ENCODE data around the gene VPS26B. TPM values are rescaled to one million over a fixed set of nuclear protein-coding genes. Genes with fewer than 3 reads are reported as not detected.
A peak's percentile ranks its signal among the peaks of the same experiment; 100 is the strongest.

The VPS26B gene
- total and polyA plus RNA-seq, 9 of the 15 experiments (the other 6 are each of a cell fraction or from before 2014, with no cell fraction given) = 3.5 to 43.3 (median 27.4) TPM

DNA sequence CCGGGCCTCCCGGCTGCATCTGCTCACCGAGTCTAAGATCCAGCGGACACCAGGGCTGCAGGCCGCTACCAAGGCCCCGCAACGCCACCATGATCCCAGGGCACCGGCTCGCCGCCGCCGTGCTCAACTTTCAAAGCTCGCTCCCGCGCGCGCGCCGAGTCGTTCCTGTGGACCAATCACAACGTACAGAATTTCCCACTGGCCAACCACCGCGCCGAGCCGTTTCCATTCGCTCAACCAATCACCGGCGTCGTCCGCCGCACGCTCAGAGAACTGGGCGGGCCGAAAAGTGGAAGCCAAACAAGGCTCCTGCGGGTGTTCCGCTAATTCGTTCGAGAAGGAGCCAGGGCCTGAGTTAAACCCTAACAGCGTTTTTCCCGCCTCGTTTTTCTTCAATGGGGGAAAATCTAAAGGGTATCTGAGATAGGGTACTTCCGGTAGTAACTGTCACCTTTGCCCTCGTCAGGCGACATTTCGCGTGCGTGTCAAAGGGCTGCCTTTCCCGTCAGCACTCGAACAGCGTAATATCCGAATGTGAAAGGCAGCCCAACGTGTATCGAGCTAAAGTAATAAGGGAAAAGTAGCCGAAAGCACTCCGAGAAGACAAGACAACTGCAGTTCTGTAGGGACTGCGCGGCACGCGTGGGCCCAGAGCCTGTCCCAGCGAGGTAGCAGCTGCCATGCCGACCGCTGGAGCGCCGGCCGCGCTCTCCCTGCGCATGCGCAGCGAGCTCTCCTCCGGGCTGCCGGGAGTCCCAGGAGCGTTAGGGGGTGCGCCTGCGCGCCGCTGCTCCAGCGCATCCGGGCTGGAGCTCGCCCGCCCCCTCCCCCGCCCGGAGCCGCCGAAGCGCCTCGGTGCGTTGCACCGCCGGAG lies at the start of gene VPS26B, which contains the start of gene NCAPD3 (continued):
- TF ChIP-seq, protein P1, sequence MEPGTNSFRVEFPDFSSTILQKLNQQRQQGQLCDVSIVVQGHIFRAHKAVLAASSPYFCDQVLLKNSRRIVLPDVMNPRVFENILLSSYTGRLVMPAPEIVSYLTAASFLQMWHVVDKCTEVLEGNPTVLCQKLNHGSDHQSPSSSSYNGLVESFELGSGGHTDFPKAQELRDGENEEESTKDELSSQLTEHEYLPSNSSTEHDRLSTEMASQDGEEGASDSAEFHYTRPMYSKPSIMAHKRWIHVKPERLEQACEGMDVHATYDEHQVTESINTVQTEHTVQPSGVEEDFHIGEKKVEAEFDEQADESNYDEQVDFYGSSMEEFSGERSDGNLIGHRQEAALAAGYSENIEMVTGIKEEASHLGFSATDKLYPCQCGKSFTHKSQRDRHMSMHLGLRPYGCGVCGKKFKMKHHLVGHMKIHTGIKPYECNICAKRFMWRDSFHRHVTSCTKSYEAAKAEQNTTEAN (CRISPR knock-in tag; IDR thresholded peaks at IDR 0.05) = no peak
- TF ChIP-seq RFX5 (IDR thresholded peaks at IDR 0.05; ENCODE audit: low read depth, low read length) (no peak), ZNF699 (CRISPR knock-in tag; IDR thresholded peaks at IDR 0.05; ENCODE audit: insufficient replicate concordance) (no peak), ZNF551 (CRISPR knock-in tag; IDR thresholded peaks at IDR 0.05) (no peak), TAF1 (IDR thresholded peaks at IDR 0.05; ENCODE audit: control insufficient read depth, extremely low read depth, insufficient read depth, low read length, severe bottlenecking) (peak; percentile 69), ILF3 (IDR thresholded peaks at IDR 0.05; ENCODE audit: borderline replicate concordance) (no peak; the same call in 1 of the 2 replicates), EZH2 (IDR thresholded peaks at IDR 0.05; ENCODE audit: borderline replicate concordance, low read depth, low read length) (no peak), KLF13 (tag; IDR thresholded peaks at IDR 0.05; ENCODE audit: borderline replicate concordance, low read depth) (peak; percentile 48; the same call in 1 of the 2 replicates)
- TF ChIP-seq, protein P2, sequence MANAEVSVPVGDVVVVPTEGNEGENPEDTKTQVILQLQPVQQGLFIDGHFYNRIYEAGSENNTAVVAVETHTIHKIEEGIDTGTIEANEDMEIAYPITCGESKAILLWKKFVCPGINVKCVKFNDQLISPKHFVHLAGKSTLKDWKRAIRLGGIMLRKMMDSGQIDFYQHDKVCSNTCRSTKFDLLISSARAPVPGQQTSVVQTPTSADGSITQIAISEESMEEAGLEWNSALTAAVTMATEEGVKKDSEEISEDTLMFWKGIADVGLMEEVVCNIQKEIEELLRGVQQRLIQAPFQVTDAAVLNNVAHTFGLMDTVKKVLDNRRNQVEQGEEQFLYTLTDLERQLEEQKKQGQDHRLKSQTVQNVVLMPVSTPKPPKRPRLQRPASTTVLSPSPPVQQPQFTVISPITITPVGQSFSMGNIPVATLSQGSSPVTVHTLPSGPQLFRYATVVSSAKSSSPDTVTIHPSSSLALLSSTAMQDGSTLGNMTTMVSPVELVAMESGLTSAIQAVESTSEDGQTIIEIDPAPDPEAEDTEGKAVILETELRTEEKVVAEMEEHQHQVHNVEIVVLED (CRISPR knock-in tag; IDR thresholded peaks at IDR 0.05) = peak; percentile 51
- TF ChIP-seq, protein P3, sequence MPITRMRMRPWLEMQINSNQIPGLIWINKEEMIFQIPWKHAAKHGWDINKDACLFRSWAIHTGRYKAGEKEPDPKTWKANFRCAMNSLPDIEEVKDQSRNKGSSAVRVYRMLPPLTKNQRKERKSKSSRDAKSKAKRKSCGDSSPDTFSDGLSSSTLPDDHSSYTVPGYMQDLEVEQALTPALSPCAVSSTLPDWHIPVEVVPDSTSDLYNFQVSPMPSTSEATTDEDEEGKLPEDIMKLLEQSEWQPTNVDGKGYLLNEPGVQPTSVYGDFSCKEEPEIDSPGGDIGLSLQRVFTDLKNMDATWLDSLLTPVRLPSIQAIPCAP (CRISPR knock-in tag; IDR thresholded peaks at IDR 0.05; ENCODE audit: borderline replicate concordance) = no peak

Data from K562 (cell line).